ENCODE measurements around the gene HECW1. TPM values are rescaled to one million over a fixed set of nuclear protein-coding genes. Genes with fewer than 3 reads are reported as not detected.

The HECW1 gene
- total and polyA plus RNA-seq, 4 donors, result 0.05 TPM; not detected in 3

DNA sequence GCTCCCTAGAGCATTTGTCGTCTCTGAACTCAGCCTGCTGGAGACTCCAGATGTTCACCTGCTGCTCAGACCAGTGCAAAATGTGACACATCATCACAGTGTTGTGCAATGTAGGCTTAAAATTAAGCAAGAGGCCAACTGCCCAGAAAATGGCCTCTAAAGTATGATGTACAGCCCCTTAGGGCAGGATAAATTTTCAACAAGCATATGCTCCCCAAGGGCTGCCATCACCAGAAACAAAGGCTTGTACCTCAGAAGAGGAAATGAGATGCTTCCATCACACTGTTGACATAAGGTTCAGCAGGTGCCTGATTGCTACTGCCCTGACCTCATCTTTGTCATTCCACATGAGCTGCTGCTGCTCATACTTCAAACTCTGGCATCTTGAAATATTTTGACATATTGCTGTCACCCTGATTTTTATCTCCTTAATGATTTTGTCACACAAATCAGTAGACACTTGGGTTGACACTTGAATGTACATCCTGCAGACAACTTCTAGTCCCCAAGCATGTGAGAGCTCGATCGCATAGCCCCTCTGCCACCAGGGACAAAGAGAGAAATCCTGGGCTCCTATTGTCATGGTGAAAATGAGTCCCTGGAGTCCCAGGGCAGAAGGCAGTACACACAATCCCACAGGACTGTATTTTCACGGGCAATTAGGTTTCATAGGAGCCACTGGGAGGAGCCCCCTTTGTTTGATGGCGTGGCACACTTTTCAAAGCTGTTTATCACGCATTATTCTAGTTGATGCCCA is 250.8 kb downstream of the HECW1 start:
- Histone ChIP-seq H3K9me3 (ENCODE audit: control insufficient read depth in 4 of 4, low read length in 3 of 4) (no peaks in the 10 kb centered on the region), H3K27me3 (ENCODE audit: control insufficient read depth in 4 of 4, insufficient read depth in 4 of 4, low read length in 3 of 4) (peaks cover 0 to 3% (median 0%) of the 10 kb centered on the region in 4 donors), H3K4me3 (ENCODE audit: low read depth in 1 of 3, low read length in 3 of 3) (no peak overlapping the region), H3K9ac (ENCODE audit: low read depth in 1 of 2, low read length in 2 of 2) (no peak overlapping the region), H3K4me1 (ENCODE audit: control insufficient read depth in 4 of 4, insufficient read depth in 4 of 4, low read length in 3 of 4) (no peaks in the 10 kb centered on the region), H3K27ac (ENCODE audit: low read depth in 1 of 2, low read length in 2 of 2) (no peak overlapping the region), H3K36me3 (ENCODE audit: control insufficient read depth in 4 of 4, insufficient read depth in 3 of 4, low read depth in 1 of 4, low read length in 3 of 4) (no peaks in the 10 kb centered on the region)
- TF ChIP-seq TAF1 (conservative IDR thresholded peaks at IDR 0.05), result no peak
- TF ChIP-seq, protein P1, sequence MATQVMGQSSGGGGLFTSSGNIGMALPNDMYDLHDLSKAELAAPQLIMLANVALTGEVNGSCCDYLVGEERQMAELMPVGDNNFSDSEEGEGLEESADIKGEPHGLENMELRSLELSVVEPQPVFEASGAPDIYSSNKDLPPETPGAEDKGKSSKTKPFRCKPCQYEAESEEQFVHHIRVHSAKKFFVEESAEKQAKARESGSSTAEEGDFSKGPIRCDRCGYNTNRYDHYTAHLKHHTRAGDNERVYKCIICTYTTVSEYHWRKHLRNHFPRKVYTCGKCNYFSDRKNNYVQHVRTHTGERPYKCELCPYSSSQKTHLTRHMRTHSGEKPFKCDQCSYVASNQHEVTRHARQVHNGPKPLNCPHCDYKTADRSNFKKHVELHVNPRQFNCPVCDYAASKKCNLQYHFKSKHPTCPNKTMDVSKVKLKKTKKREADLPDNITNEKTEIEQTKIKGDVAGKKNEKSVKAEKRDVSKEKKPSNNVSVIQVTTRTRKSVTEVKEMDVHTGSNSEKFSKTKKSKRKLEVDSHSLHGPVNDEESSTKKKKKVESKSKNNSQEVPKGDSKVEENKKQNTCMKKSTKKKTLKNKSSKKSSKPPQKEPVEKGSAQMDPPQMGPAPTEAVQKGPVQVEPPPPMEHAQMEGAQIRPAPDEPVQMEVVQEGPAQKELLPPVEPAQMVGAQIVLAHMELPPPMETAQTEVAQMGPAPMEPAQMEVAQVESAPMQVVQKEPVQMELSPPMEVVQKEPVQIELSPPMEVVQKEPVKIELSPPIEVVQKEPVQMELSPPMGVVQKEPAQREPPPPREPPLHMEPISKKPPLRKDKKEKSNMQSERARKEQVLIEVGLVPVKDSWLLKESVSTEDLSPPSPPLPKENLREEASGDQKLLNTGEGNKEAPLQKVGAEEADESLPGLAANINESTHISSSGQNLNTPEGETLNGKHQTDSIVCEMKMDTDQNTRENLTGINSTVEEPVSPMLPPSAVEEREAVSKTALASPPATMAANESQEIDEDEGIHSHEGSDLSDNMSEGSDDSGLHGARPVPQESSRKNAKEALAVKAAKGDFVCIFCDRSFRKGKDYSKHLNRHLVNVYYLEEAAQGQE (IDR thresholded peaks at IDR 0.05), result no peak
- TF ChIP-seq, protein P2, sequence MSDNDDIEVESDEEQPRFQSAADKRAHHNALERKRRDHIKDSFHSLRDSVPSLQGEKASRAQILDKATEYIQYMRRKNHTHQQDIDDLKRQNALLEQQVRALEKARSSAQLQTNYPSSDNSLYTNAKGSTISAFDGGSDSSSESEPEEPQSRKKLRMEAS (IDR thresholded peaks at IDR 0.05), result no peak
- TF ChIP-seq HNF4A (conservative IDR thresholded peaks at IDR 0.05), result no peak
- TF ChIP-seq, protein P3, sequence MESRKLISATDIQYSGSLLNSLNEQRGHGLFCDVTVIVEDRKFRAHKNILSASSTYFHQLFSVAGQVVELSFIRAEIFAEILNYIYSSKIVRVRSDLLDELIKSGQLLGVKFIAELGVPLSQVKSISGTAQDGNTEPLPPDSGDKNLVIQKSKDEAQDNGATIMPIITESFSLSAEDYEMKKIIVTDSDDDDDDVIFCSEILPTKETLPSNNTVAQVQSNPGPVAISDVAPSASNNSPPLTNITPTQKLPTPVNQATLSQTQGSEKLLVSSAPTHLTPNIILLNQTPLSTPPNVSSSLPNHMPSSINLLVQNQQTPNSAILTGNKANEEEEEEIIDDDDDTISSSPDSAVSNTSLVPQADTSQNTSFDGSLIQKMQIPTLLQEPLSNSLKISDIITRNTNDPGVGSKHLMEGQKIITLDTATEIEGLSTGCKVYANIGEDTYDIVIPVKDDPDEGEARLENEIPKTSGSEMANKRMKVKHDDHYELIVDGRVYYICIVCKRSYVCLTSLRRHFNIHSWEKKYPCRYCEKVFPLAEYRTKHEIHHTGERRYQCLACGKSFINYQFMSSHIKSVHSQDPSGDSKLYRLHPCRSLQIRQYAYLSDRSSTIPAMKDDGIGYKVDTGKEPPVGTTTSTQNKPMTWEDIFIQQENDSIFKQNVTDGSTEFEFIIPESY (IDR thresholded peaks at IDR 0.05), result no peak
- no peak for TF ChIP-seq FOXA2 (IDR thresholded peaks at IDR 0.05)
- TF ChIP-seq RAD21 (IDR thresholded peaks at IDR 0.05), result no peak
- no peak for TF ChIP-seq RXRA (IDR thresholded peaks at IDR 0.05)
- no peak for TF ChIP-seq GABPA (IDR thresholded peaks at IDR 0.05 in 1 of 2, conservative IDR thresholded peaks at IDR 0.05 in 1 of 2)
- TF ChIP-seq CTCF (IDR thresholded peaks at IDR 0.05; ENCODE audit: low read depth, low read length, missing input control), result no peak
- TF ChIP-seq HNF4G (IDR thresholded peaks at IDR 0.05), result no peak
- TF ChIP-seq EGR1 (IDR thresholded peaks at IDR 0.05; ENCODE audit: low read depth in 2 of 2), result no peak
- TF ChIP-seq FOXA1 (IDR thresholded peaks at IDR 0.05), result no peak
- TF ChIP-seq YY1 (IDR thresholded peaks at IDR 0.05), result no peak
- TF ChIP-seq SP1 (IDR thresholded peaks at IDR 0.05), result no peak
- no peak for TF ChIP-seq NR2F2 (IDR thresholded peaks at IDR 0.05)
- TF ChIP-seq JUND (IDR thresholded peaks at IDR 0.05), result no peak
- no peak for TF ChIP-seq ATF3 (IDR thresholded peaks at IDR 0.05)
- DNase-seq (ENCODE audit: low spot score), result no peak
- WGBS, result 68% methylated on average over 6 of the region's 6 CpGs
